ENCODE measurements around the gene ATE1. TPM values are rescaled to one million over a fixed set of nuclear protein-coding genes. Genes with fewer than 3 reads are reported as not detected.
"Not testable (repeated sequence)": the region's sequence is repeated elsewhere in the genome, so short reads cannot be mapped to it uniquely, and the experiment has no call there.

Gene ATE1
- total and polyA plus RNA-seq, 2 donors (not counting 1 experiment from before 2014, with no cell fraction given), result 8.2 to 32.0 TPM

- no peaks in the 10 kb centered on the region for H4K20me1 ChIP-seq (ENCODE audit: control insufficient read depth, insufficient read depth, low read length, poor library complexity, severe bottlenecking)
- DNase-seq (no peak), ATAC-seq (ENCODE audit: low read depth) (no peak)
- H3K36me3 ChIP-seq (replicated peaks in 1 of 2; ENCODE audit: control extremely low read depth in 1 of 2, control insufficient read depth in 1 of 2, extremely low read depth in 1 of 2, insufficient read depth in 2 of 2, low read length in 1 of 2), result peaks cover 0 to 2% of the 10 kb centered on the region in 2 experiments
- no peaks in the 10 kb centered on the region for H3K27me3 ChIP-seq (replicated peaks in 1 of 4; ENCODE audit: control extremely low read depth in 1 of 4, control insufficient read depth in 3 of 4, insufficient read depth in 4 of 4, low read length in 3 of 4)
- no peak overlapping the region for H3K27ac ChIP-seq (ENCODE audit: low read length in 2 of 2)
- no peak overlapping the region for H3K9ac ChIP-seq (ENCODE audit: low read length)
- Mint-ChIP-seq H3K9me3 (ENCODE audit: insufficient read depth) (peaks cover 7% of the 10 kb centered on the region), H3K4me1 (no peaks in the 10 kb centered on the region), H3K27me3 (no peaks in the 10 kb centered on the region), H3K27ac (no peak overlapping the region), H3K4me3 (no peak overlapping the region)
- no peak overlapping the region for H2AFZ ChIP-seq (ENCODE audit: insufficient read depth, low read depth, low read length, poor library complexity, severe bottlenecking)
- no peak overlapping the region for H3K4me2 ChIP-seq (replicated peaks; ENCODE audit: low read depth, low read length, poor library complexity, severe bottlenecking)
- H3K79me2 ChIP-seq (ENCODE audit: control insufficient read depth, insufficient read depth, low read length), result no peaks in the 10 kb centered on the region
- no CpG with 5 or more reads among the region's 4 CpGs for whole genome bisulfite sequencing (ENCODE audit: insufficient coverage)
- TF ChIP-seq EZH2 (IDR thresholded peaks at IDR 0.05; ENCODE audit: borderline replicate concordance, insufficient read depth, low read depth, low read length, poor library complexity, severe bottlenecking) (no peak), CTCF (IDR thresholded peaks at IDR 0.05) (no peak)
- intact Hi-C loops (cut with micrococcal nuclease), result no loop called here
- H3K4me1 ChIP-seq (ENCODE audit: control insufficient read depth in 2 of 2, insufficient read depth in 2 of 2, low read length in 2 of 2), result no peaks in the 10 kb centered on the region
- peaks cover 0 to 10% (median 0%) of the 10 kb centered on the region in 3 donors for H3K9me3 ChIP-seq (ENCODE audit: control extremely low read depth in 1 of 3, control insufficient read depth in 2 of 3, insufficient read depth in 1 of 3, low read length in 2 of 3)
- H3K4me3 ChIP-seq (ENCODE audit: control extremely low read depth in 1 of 5, extremely low read depth in 1 of 5, insufficient read depth in 1 of 5, low read depth in 2 of 5, low read length in 4 of 5), result no peak overlapping the region
- POLR2A ChIA-PET, result no interaction called here
- CTCF ChIA-PET, result no interaction called here
Observed at GRCh38 chr10:121765204-121765603, 162.6 kb downstream of the ATE1 start.

GRCh38 chr10:121764233-121764942 is 163.4 kb downstream of the ATE1 start:
- no peak overlapping the region for H3K27ac Mint-ChIP-seq
- peaks cover 11% of the 10 kb centered on the region for H3K9me3 Mint-ChIP-seq (ENCODE audit: insufficient read depth)
- TF ChIP-seq CTCF (IDR thresholded peaks at IDR 0.05) (no peak), EZH2 (IDR thresholded peaks at IDR 0.05; ENCODE audit: borderline replicate concordance, insufficient read depth, low read depth, low read length, poor library complexity, severe bottlenecking) (no peak)
- ChIA-PET CTCF (no interaction called here), POLR2A (no interaction called here)
- 90% methylated on average over 1 of the region's 5 CpGs for WGBS (ENCODE audit: insufficient coverage)
- Histone ChIP-seq H4K20me1 (ENCODE audit: control insufficient read depth, insufficient read depth, low read length, poor library complexity, severe bottlenecking) (no peaks in the 10 kb centered on the region), H3K9ac (ENCODE audit: low read length) (no peak overlapping the region), H3K27me3 (replicated peaks in 1 of 4; ENCODE audit: control extremely low read depth in 1 of 4, control insufficient read depth in 3 of 4, insufficient read depth in 4 of 4, low read length in 3 of 4) (no peaks in the 10 kb centered on the region), H3K27ac (ENCODE audit: low read length in 2 of 2) (no peak overlapping the region), H2AFZ (ENCODE audit: insufficient read depth, low read depth, low read length, poor library complexity, severe bottlenecking) (no peak overlapping the region), H3K36me3 (replicated peaks in 1 of 2; ENCODE audit: control extremely low read depth in 1 of 2, control insufficient read depth in 1 of 2, extremely low read depth in 1 of 2, insufficient read depth in 2 of 2, low read length in 1 of 2) (peaks cover 0 to 2% of the 10 kb centered on the region in 2 experiments), H3K4me2 (replicated peaks; ENCODE audit: low read depth, low read length, poor library complexity, severe bottlenecking) (no peak overlapping the region), H3K4me1 (ENCODE audit: control insufficient read depth in 2 of 2, insufficient read depth in 2 of 2, low read length in 2 of 2) (no peaks in the 10 kb centered on the region), H3K79me2 (ENCODE audit: control insufficient read depth, insufficient read depth, low read length) (no peaks in the 10 kb centered on the region), H3K4me3 (ENCODE audit: control extremely low read depth in 1 of 5, extremely low read depth in 1 of 5, insufficient read depth in 1 of 5, low read depth in 2 of 5, low read length in 4 of 5) (no peak overlapping the region), H3K9me3 (ENCODE audit: control extremely low read depth in 1 of 3, control insufficient read depth in 2 of 3, insufficient read depth in 1 of 3, low read length in 2 of 3) (peaks cover 0 to 14% (median 4%) of the 10 kb centered on the region in 3 donors)
- no peaks in the 10 kb centered on the region for H3K27me3 Mint-ChIP-seq
- ATAC-seq (ENCODE audit: low read depth), result no peak
- no peak for DNase-seq
- no peak overlapping the region for H3K4me3 Mint-ChIP-seq
- intact Hi-C loops (cut with micrococcal nuclease), result no loop called here
- no peaks in the 10 kb centered on the region for H3K4me1 Mint-ChIP-seq

- 100% methylated on average over 1 of the region's 1 CpG for WGBS (ENCODE audit: insufficient coverage)
- H3K4me1 ChIP-seq (ENCODE audit: control insufficient read depth in 2 of 2, insufficient read depth in 2 of 2, low read length in 2 of 2); H3K4me3 ChIP-seq (ENCODE audit: control extremely low read depth in 1 of 5, extremely low read depth in 1 of 5, insufficient read depth in 1 of 5, low read depth in 2 of 5, low read length in 4 of 5); H3K9ac ChIP-seq (ENCODE audit: low read length); H3K4me1 Mint-ChIP-seq; intact Hi-C loops (cut with micrococcal nuclease); H3K4me2 ChIP-seq (replicated peaks; ENCODE audit: low read depth, low read length, poor library complexity, severe bottlenecking); H3K27me3 Mint-ChIP-seq; H3K27ac ChIP-seq (ENCODE audit: low read length in 2 of 2); CTCF ChIA-PET; H3K79me2 ChIP-seq (ENCODE audit: control insufficient read depth, insufficient read depth, low read length); DNase-seq; H3K27ac Mint-ChIP-seq; H3K4me3 Mint-ChIP-seq; ATAC-seq (ENCODE audit: low read depth); POLR2A ChIA-PET; H4K20me1 ChIP-seq (ENCODE audit: control insufficient read depth, insufficient read depth, low read length, poor library complexity, severe bottlenecking); H2AFZ ChIP-seq (ENCODE audit: insufficient read depth, low read depth, low read length, poor library complexity, severe bottlenecking); H3K27me3 ChIP-seq (replicated peaks in 1 of 4; ENCODE audit: control extremely low read depth in 1 of 4, control insufficient read depth in 3 of 4, insufficient read depth in 4 of 4, low read length in 3 of 4); H3K36me3 ChIP-seq (replicated peaks in 1 of 2; ENCODE audit: control extremely low read depth in 1 of 2, control insufficient read depth in 1 of 2, extremely low read depth in 1 of 2, insufficient read depth in 2 of 2, low read length in 1 of 2): not testable (repeated sequence)
- H3K9me3 ChIP-seq (ENCODE audit: control extremely low read depth in 1 of 3, control insufficient read depth in 2 of 3, insufficient read depth in 1 of 3, low read length in 2 of 3), result peaks cover 8 to 23% (median 20%) of the 10 kb centered on the region in 3 donors
- H3K9me3 Mint-ChIP-seq (ENCODE audit: insufficient read depth), result peaks cover 20% of the 10 kb centered on the region
Observed at GRCh38 chr10:121757241-121757640, 170.6 kb downstream of the ATE1 start.

Measured in B cell (primary cell).